B cell (primary cell): ENCODE data around the gene SLC22A17. TPM values are rescaled to one million over a fixed set of nuclear protein-coding genes. Genes with fewer than 3 reads are reported as not detected.

Experiments used
- polyA plus RNA-seq: library from polyadenylated mRNA; depleted of rRNA; stranded (reverse); fragments of >200 nt; gene quantifications from 2 replicates; pipeline ENCODE4 v1.2.3, GENCODE V29; 2012
- small RNA-seq: library from RNA; depleted of rRNA; stranded (forward); fragments of <200 nt; gene quantifications from one replicate; pipeline ENCODE3, GENCODE V24; 2012; ENCODE audit warnings: low replicate concordance, low read depth; ENCODE audit not compliant: insufficient read length
- total RNA-seq, 2 donors: library from RNA; stranded (reverse); fragments of 120-200 nt in 1 of 2; gene quantifications; 1 replicate in 1 of 2; 2 replicates in 1 of 2; pipeline versions ENCODE4 v1.2.3 to v1.2.4, GENCODE V29; 2013 to 2022

The SLC22A17 gene
- total and polyA plus RNA-seq, 2 donors (not counting 1 experiment from before 2014, with no cell fraction given): 0.89 to 0.92 TPM

Small RNAs within 50 kb of the gene (small RNA-seq; reads per million reads assigned to genes)
- gene MIR208A: not detected

Other genes with a start within 250 kb of the SLC22A17 start
- not detected in 2 replicates for gene CIROP, start 247.9 kb downstream of the SLC22A17 start, total RNA-seq
- gene CIROP, start 247.9 kb downstream of the SLC22A17 start, polyA plus RNA-seq: not detected in 2 replicates
- gene CEBPE, start 233.6 kb downstream of the SLC22A17 start, total RNA-seq: 0.37 TPM in 1 of 2 replicates, not detected in the other
- gene CEBPE, start 233.6 kb downstream of the SLC22A17 start, polyA plus RNA-seq: 0.26 and 0.45 TPM in 2 replicates
- 0.85 and 1.1 TPM in 2 replicates for gene SLC7A8, start 169.2 kb downstream of the SLC22A17 start, total RNA-seq
- 0.19 and 0.25 TPM in 2 replicates for gene SLC7A8, start 169.2 kb downstream of the SLC22A17 start, polyA plus RNA-seq
- not detected in 2 replicates for gene RNF212B, start 115.0 kb downstream of the SLC22A17 start, total RNA-seq
- not detected in 2 replicates for gene RNF212B, start 115.0 kb downstream of the SLC22A17 start, polyA plus RNA-seq
- 15.5 TPM in 2 replicates for gene HOMEZ, start 66.8 kb downstream of the SLC22A17 start, total RNA-seq
- gene HOMEZ, start 66.8 kb downstream of the SLC22A17 start, polyA plus RNA-seq: 3.2 and 4.2 TPM in 2 replicates
- 74.8 and 76.7 TPM in 2 replicates for gene PPP1R3E, start 50.0 kb downstream of the SLC22A17 start, total RNA-seq
- gene PPP1R3E, start 50.0 kb downstream of the SLC22A17 start, polyA plus RNA-seq: 56.9 and 57.2 TPM in 2 replicates
- 12.9 and 17.8 TPM in 2 replicates for gene BCL2L2, start 46.1 kb downstream of the SLC22A17 start, total RNA-seq
- gene BCL2L2, start 46.1 kb downstream of the SLC22A17 start, polyA plus RNA-seq: 5.4 and 8.2 TPM in 2 replicates
- gene PABPN1, start 31.4 kb downstream of the SLC22A17 start, total RNA-seq: 280 and 293 TPM in 2 replicates
- gene PABPN1, start 31.4 kb downstream of the SLC22A17 start, polyA plus RNA-seq: 283 and 341 TPM in 2 replicates
- gene EFS, start 12.3 kb upstream of the SLC22A17 start, total RNA-seq: not detected in 2 replicates
- not detected in 2 replicates for gene EFS, start 12.3 kb upstream of the SLC22A17 start, polyA plus RNA-seq
- gene IL25, start 19.9 kb upstream of the SLC22A17 start, total RNA-seq: not detected in 2 replicates
- gene IL25, start 19.9 kb upstream of the SLC22A17 start, polyA plus RNA-seq: not detected in 2 replicates
- not detected in 2 replicates for gene CMTM5, start 24.2 kb upstream of the SLC22A17 start, total RNA-seq
- gene CMTM5, start 24.2 kb upstream of the SLC22A17 start, polyA plus RNA-seq: 0.18 and 1.0 TPM in 2 replicates
- gene MYH6, start 55.4 kb upstream of the SLC22A17 start, total RNA-seq: not detected in 2 replicates
- not detected in 2 replicates for gene MYH6, start 55.4 kb upstream of the SLC22A17 start, polyA plus RNA-seq
- gene MYH7, start 82.8 kb upstream of the SLC22A17 start, total RNA-seq: not detected in 2 replicates
- gene MYH7, start 82.8 kb upstream of the SLC22A17 start, polyA plus RNA-seq: not detected in 2 replicates
- 81.8 and 84.4 TPM in 2 replicates for gene NGDN, start 116.8 kb upstream of the SLC22A17 start, total RNA-seq
- 66.7 and 138 TPM in 2 replicates for gene NGDN, start 116.8 kb upstream of the SLC22A17 start, polyA plus RNA-seq
- 2.5 and 2.8 TPM in 2 replicates for gene ZFHX2, start 198.9 kb upstream of the SLC22A17 start, total RNA-seq
- gene ZFHX2, start 198.9 kb upstream of the SLC22A17 start, polyA plus RNA-seq: 0.10 and 0.21 TPM in 2 replicates
- gene THTPA, start 203.4 kb upstream of the SLC22A17 start, total RNA-seq: 21.4 and 21.5 TPM in 2 replicates
- gene THTPA, start 203.4 kb upstream of the SLC22A17 start, polyA plus RNA-seq: 10.7 and 17.0 TPM in 2 replicates
- gene AP1G2, start 214.9 kb upstream of the SLC22A17 start, total RNA-seq: 627 and 648 TPM in 2 replicates
- 1,185 and 1,300 TPM in 2 replicates for gene AP1G2, start 214.9 kb upstream of the SLC22A17 start, polyA plus RNA-seq
- gene JPH4, start 225.9 kb upstream of the SLC22A17 start, total RNA-seq: not detected in 2 replicates
- not detected in 2 replicates for gene JPH4, start 225.9 kb upstream of the SLC22A17 start, polyA plus RNA-seq